Measurements from ENCODE around the gene AMDHD1. TPM values are rescaled to one million over a fixed set of nuclear protein-coding genes. Genes with fewer than 3 reads are reported as not detected.

The AMDHD1 gene
- total RNA-seq, 2 donors from 2014 or later, result 0.47 to 1.1 TPM

DNA sequence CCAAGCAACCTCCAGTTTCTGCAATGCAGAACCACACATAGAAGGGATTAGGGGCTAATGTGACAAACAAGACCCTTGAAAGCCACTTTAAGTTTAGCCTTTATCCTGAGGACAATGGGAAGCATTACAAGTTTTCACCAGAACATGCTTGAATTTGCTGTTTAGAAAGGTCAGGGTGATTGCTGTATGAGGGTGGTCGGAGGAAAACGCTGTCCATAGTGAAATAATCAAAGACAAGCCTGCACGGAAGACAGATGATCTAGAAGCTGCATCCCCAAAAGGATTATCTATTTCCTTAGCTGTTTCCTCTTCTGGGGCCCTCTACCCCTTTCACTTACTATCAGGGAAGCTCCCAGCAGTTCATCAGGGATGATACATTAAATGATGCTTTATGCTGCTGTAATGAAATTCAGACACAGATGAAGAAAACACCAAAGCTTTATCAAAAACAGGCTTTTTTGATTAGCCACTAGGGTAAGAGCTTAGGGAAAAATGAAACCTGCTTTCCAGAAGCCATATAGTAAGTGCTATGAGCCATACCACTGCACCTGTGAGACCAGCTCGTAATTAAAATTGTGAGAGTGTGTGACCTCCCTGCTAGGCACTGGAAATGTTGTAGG lies 46.5 kb downstream of the AMDHD1 start:
- ATAC-seq, result no peak
- peaks cover 4% of the 10 kb centered on the region for H3K36me3 Mint-ChIP-seq (ENCODE audit: low read depth)
- no peak overlapping the region for H3K4me3 Mint-ChIP-seq

DNA sequence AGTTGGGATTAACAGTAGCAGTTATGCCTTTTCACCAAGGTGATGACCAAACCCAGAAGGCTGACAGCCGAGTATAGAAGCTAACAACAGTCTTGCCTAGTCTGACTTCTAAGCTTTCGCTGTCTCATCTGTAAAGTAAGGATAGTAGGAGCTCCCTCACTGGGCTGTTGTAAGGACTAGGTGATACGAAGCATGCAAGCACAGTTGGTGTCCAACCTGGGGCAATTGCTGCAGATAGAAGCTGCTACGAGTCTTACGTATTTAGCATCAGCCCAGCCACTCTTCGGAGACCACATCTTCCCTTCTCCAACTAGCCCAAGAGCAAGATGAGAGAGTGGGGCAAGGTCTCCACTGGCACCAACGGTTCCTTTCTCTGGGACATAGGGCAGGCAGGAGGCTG lies 47.0 kb downstream of the AMDHD1 start:
- Mint-ChIP-seq H3K27ac (no peak overlapping the region), H3K27me3 (peaks cover 6% of the 10 kb centered on the region), H3K4me3 (no peak overlapping the region), H3K36me3 (ENCODE audit: low read depth) (peaks cover 4% of the 10 kb centered on the region), H3K4me1 (peaks cover 5% of the 10 kb centered on the region)
- H3K9me3 ChIP-seq (ENCODE audit: control insufficient read depth, low read length, poor library complexity, severe bottlenecking), result no peaks in the 10 kb centered on the region
- no peak for DNase-seq
- ATAC-seq, result no peak

More for the DNA sequence above, 46.5 kb downstream of the AMDHD1 start:
- Mint-ChIP-seq H3K27me3 (peaks cover 6% of the 10 kb centered on the region), H3K4me1 (peaks cover 5% of the 10 kb centered on the region), H3K27ac (no peak overlapping the region)
- H3K9me3 ChIP-seq (ENCODE audit: control insufficient read depth, low read length, poor library complexity, severe bottlenecking), result no peaks in the 10 kb centered on the region
- DNase-seq, result no peak

DNA sequence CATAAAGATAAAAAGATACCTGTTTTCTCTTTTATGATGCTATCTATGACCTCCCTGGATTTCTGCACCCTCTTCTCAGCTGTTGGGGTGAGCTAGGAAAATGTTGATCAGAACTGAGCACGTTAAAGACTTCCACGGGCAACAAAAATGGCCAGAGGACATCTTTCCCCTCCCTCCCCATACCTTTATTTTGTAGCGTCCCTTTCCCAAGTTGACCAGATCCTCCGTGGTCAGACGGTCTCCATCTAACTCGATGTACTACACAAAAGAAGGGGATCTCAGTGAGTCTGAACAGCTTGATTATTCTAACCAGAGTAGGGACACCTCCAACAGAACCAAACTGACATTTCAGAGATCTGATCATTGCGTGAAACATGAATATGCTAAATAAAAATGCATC lies 50.8 kb downstream of the AMDHD1 start:
- Mint-ChIP-seq H3K27ac (no peak overlapping the region), H3K4me1 (peaks cover 13% of the 10 kb centered on the region), H3K36me3 (ENCODE audit: low read depth) (peaks cover 4% of the 10 kb centered on the region), H3K27me3 (peaks cover 6% of the 10 kb centered on the region), H3K4me3 (no peak overlapping the region)
- no peaks in the 10 kb centered on the region for H3K9me3 ChIP-seq (ENCODE audit: control insufficient read depth, low read length, poor library complexity, severe bottlenecking)
- no peak for ATAC-seq
- DNase-seq, result no peak

DNA sequence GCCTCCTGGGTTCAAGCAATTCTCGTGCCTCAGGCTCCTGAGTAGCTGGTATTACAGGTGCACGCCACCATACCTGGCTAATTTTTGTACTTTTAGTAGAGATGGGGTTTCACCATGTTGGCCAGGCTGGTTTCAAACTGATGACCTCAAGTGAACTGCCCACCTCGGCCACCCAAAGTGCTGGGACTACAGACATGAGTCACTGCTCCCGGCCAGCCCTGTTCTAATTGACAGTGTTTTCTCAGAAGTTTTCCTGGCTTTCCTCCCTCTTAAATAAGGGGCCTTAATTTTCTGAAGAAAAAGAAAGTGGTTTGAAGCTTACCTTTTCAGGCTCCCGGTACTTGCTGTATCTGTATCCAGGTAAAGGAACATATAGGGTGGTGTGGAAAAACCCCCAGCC lies 51.3 kb downstream of the AMDHD1 start:
- DNase-seq (no peak), ATAC-seq (no peak)
- no peaks in the 10 kb centered on the region for H3K9me3 ChIP-seq (ENCODE audit: control insufficient read depth, low read length, poor library complexity, severe bottlenecking)
- no peak overlapping the region for H3K27ac Mint-ChIP-seq
- no peak overlapping the region for H3K4me3 Mint-ChIP-seq
- peaks cover 4% of the 10 kb centered on the region for H3K36me3 Mint-ChIP-seq (ENCODE audit: low read depth)
- peaks cover 6% of the 10 kb centered on the region for H3K27me3 Mint-ChIP-seq
- peaks cover 13% of the 10 kb centered on the region for H3K4me1 Mint-ChIP-seq

DNA sequence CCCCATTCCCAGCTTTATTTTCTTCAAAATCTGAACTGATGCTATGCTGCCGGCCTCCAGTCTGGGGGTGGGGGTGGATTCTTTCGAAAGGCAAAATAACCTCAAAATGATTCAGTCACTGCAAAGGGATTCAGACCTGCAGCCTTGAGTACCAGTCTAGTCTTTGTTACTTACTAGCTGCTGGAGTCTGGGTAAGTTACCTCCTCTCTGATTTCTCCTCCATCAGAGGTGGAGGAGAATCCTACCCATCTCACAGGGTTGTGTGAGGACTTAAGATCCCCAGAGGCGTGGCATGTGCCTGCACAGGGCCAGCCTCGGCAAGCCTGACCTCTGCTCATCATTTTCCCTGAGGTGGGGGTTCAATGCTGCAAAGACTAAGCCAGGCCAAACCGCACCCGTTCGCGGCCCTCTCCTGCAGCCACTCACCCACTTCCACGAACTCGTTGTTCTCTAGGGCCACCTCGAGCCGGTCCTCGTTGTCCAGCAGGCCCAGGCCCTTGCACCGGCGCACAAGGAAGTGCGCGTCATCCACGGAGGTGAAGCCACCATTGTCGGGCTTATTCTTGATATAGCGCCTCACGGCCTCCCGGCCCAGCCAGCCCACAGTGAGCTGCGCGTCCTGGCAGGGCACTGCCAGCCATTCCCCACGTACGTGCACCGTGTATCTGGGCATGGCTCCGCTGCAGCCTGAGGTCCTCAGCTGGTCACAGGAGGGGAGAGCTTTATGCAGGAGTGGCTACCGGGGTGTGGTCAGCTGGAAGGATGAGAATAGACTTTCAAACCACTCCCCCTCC lies 52.3 kb downstream of the AMDHD1 start:
- ATAC-seq (no peak), DNase-seq (no peak)
- Mint-ChIP-seq H3K27ac (no peak overlapping the region), H3K36me3 (ENCODE audit: low read depth) (peaks cover 6% of the 10 kb centered on the region), H3K27me3 (peaks cover 6% of the 10 kb centered on the region), H3K4me3 (no peak overlapping the region), H3K4me1 (peaks cover 13% of the 10 kb centered on the region)
- H3K9me3 ChIP-seq (ENCODE audit: control insufficient read depth, low read length, poor library complexity, severe bottlenecking), result no peaks in the 10 kb centered on the region

DNA sequence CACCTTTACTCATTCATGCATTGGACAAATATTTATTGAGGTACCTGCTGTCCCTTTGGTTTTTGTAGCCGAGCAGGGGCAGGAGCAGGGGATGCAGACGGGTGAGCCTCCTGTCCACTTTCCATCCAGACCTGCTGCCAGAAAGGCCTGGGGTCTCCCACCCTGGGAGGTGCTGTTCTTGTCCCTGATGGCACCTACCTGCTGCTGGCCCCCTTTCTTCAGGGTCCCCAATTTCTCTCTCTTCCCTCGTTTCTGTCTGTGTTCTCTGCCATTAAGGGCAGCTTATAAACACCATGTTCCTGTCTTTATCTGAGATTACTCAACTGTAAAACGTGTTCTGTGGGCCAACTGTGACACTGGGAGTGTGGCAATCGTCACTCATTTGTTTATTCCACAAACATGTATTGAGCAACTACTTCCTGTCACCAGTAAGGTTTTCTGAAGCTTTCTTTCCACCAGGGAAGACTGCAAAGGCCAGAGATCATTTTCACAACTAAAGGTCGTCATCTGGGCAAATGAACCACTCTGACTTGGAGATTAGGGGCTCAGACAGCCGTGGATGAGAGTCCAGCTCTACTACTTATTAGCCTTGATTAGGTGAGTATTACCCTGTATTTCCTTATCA lies 53.0 kb downstream of the AMDHD1 start, which contains the start of gene HAL:
TSS of gene HAL (minus strand) at position 311 of the 625 bp plus-strand sequence. CDS start 434 bp downstream, outside the sequence.
- H3K4me1 Mint-ChIP-seq, result peaks cover 13% of the 10 kb centered on the region
- peaks cover 10% of the 10 kb centered on the region for H3K36me3 Mint-ChIP-seq (ENCODE audit: low read depth)
- ATAC-seq (no peak), DNase-seq (no peak)
- no peak within 1 kb of the TSS for H3K27ac Mint-ChIP-seq
- H3K4me3 Mint-ChIP-seq, result no peak within 1 kb of the TSS
- H3K9me3 ChIP-seq (ENCODE audit: control insufficient read depth, low read length, poor library complexity, severe bottlenecking), result no peaks in the 10 kb centered on the region
- peaks cover 6% of the 10 kb centered on the region for H3K27me3 Mint-ChIP-seq

DNA sequence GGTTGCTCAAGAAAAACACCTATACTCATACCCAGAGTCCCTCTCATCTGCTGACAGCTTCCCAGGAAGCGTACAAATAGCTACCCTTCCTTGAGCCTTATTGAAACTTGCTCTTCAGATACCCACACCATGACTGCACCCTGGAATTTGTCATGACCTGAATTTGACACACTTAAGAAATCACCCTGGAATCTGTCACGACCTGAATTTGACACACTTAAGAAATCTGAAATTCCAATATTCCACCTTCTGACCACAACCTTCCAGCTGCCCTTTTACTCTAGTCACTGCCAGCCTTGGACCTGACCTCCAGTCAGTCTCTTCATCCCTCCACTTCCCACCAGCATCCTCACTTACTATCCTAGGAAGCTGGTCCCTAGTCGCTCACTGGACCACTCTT lies 54.1 kb downstream of the AMDHD1 start:
- Mint-ChIP-seq H3K4me3 (no peak overlapping the region), H3K27ac (no peak overlapping the region), H3K4me1 (peaks cover 13% of the 10 kb centered on the region), H3K36me3 (ENCODE audit: low read depth) (peaks cover 11% of the 10 kb centered on the region), H3K27me3 (peaks cover 6% of the 10 kb centered on the region)
- no peak for ATAC-seq
- H3K9me3 ChIP-seq (ENCODE audit: control insufficient read depth, low read length, poor library complexity, severe bottlenecking), result no peaks in the 10 kb centered on the region
- DNase-seq, result no peak

DNA sequence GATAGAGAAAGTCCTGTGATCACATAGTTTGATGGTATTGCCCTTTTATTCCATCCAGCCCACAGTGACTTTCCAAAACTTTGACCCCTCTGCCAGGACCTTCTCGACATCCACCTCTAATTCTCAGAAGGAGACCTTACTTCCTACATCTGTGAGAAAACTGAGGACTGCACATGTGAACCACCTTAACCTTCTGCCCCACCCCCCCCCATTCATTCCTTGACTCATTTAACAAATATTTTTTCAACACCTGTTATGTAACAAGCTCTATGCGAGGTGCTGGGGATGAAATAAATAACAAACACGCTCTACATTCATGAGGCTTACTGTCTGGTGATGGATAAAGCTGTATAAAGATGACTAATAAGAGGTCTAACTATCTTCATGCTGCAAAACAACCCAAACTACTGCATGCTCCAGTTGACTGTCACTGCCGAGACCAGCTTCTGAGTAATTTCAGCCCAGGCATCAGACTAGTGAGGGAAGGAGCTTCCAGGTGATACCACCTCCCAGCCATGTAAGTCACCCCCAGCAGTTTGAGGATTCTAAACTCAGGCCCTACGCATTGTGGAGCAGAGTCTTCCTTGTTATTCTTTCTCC lies 54.9 kb downstream of the AMDHD1 start:
- no peaks in the 10 kb centered on the region for H3K9me3 ChIP-seq (ENCODE audit: control insufficient read depth, low read length, poor library complexity, severe bottlenecking)
- ATAC-seq (no peak), DNase-seq (no peak)
- Mint-ChIP-seq H3K36me3 (ENCODE audit: low read depth) (peaks cover 11% of the 10 kb centered on the region), H3K4me3 (no peak overlapping the region), H3K4me1 (peaks cover 10% of the 10 kb centered on the region), H3K27me3 (peaks cover 4% of the 10 kb centered on the region), H3K27ac (peak overlapping the region; percentile 90)

DNA sequence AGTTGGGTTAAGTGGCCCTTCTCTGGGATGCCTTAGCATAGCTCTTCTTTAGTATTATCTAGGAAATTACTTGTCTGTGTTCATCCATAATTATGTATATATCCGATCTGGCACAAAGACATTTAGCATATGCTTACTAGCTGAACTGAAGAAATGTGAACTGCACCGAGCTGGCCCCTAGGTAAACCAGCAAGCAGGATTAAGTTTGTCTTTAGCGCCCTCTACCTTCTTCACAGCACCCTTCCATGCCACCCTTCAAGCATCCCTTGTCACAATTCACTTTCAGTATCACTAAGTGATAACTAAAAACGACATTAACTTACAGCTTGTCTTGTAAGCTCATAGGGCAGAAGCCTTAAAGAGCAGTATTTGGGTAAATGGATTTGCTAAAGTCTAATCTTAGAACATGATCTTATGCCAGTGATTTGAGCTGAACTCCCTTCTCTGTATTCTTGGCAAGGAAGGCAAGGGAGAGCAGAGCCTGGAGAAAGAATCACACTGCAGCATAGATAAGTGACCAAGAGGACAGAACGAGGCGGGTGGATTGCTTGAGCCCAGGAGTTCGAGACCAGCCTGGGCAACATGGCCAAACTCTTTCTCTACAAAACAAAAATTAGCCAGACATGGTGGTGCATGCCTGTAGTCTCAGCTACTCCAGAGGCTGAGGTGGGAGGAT lies 55.6 kb downstream of the AMDHD1 start:
- no peaks in the 10 kb centered on the region for H3K9me3 ChIP-seq (ENCODE audit: control insufficient read depth, low read length, poor library complexity, severe bottlenecking)
- DNase-seq, result peak in 1 of 3 donors; percentile 11
- Mint-ChIP-seq H3K4me3 (no peak overlapping the region), H3K27me3 (no peaks in the 10 kb centered on the region), H3K27ac (peak overlapping the region; percentile 90), H3K4me1 (peaks cover 10% of the 10 kb centered on the region), H3K36me3 (ENCODE audit: low read depth) (peaks cover 10% of the 10 kb centered on the region)
- ATAC-seq, result peak; percentile 99

DNA sequence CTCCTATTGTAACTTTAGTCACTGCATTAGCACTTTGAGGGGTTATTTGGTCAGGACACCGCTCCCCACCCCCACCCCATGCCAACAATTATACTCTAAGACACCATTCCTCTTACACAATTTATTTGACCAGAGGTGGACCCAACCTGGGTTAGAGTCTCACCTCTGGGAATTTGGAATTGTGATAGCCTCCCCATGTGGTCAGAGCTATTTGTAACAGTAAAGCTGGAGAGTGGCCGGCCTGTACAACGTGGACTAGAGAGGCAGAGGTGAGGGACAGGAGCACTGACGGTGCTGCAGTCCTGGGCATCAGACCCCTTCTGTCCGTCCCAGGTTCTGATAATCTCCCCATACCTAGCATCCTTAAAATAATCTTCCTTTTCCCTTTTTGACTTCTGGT lies 56.4 kb downstream of the AMDHD1 start:
- peaks cover 10% of the 10 kb centered on the region for H3K36me3 Mint-ChIP-seq (ENCODE audit: low read depth)
- H3K4me3 Mint-ChIP-seq, result no peak overlapping the region
- no peak for DNase-seq
- no peak for ATAC-seq
- peaks cover 10% of the 10 kb centered on the region for H3K4me1 Mint-ChIP-seq
- H3K27me3 Mint-ChIP-seq, result no peaks in the 10 kb centered on the region
- H3K9me3 ChIP-seq (ENCODE audit: control insufficient read depth, low read length, poor library complexity, severe bottlenecking), result no peaks in the 10 kb centered on the region
- peak overlapping the region; percentile 41 for H3K27ac Mint-ChIP-seq

DNA sequence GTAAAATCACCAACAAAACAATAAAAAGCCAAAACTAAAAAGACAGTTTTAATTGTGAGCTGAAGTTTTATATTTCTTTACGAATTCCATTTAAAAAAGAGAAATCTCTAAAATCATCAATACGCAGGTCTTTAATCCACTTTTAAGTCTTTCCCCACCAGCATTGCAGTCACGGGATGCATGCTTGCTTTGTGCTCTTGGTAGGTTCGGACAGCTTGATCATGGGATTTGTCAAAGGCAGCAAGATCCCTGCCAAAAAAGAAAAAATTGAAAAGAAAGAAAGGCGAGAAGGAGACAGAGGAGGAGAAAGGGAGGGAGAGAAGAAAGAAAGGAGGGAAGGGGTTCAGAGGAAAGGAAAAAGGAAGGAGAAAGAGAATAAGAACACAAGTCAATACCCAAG lies 57.7 kb downstream of the AMDHD1 start:
- Mint-ChIP-seq H3K27ac (no peak overlapping the region), H3K27me3 (no peaks in the 10 kb centered on the region), H3K4me1 (peaks cover 10% of the 10 kb centered on the region), H3K4me3 (no peak overlapping the region), H3K36me3 (ENCODE audit: low read depth) (peaks cover 17% of the 10 kb centered on the region)
- no peak for DNase-seq
- no peaks in the 10 kb centered on the region for H3K9me3 ChIP-seq (ENCODE audit: control insufficient read depth, low read length, poor library complexity, severe bottlenecking)
- ATAC-seq, result no peak

DNA sequence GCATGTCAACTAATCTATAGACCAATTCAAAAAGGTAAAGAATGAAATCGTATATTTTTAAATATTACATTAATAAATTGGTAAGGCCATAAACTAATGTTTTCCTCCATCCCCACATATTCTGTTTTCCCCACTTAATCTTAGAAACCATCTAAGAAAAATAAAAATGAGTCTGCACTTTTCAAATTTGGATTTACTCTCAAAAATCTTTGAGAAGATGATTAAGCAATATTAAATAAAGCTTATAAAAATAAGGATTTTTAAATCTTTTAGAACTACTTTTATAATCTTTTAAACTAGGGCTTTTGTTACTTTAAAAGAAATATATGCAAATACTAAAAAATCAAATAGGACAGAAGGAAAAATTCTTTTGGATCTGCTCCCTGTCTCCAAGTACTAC lies 63.6 kb downstream of the AMDHD1 start:
- Mint-ChIP-seq H3K27ac (no peak overlapping the region), H3K36me3 (ENCODE audit: low read depth) (peaks cover 18% of the 10 kb centered on the region), H3K27me3 (no peaks in the 10 kb centered on the region), H3K4me1 (no peaks in the 10 kb centered on the region), H3K4me3 (no peak overlapping the region)
- no peaks in the 10 kb centered on the region for H3K9me3 ChIP-seq (ENCODE audit: control insufficient read depth, low read length, poor library complexity, severe bottlenecking)
- ATAC-seq (no peak), DNase-seq (no peak)

DNA sequence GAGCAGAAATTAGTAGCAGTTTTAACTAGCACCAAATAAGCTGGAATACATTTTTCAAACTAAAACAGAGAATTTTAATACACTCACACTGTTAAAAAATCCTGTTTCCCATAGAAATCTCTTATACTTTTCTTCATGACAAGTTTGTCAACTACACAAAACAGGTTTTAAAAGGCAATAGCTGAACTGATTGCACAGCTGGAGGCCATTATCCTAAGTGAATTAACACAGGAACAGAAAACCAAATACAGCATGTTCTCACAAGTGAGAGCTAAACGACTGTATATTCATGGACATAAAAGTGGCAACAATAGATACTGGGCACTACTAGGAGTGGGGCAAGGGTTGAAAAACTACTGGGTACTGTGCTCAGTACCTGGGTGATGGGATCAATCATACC lies 64.6 kb downstream of the AMDHD1 start:
- no peaks in the 10 kb centered on the region for H3K4me1 Mint-ChIP-seq
- DNase-seq (no peak), ATAC-seq (no peak)
- no peak overlapping the region for H3K27ac Mint-ChIP-seq
- H3K9me3 ChIP-seq (ENCODE audit: control insufficient read depth, low read length, poor library complexity, severe bottlenecking), result no peaks in the 10 kb centered on the region
- H3K27me3 Mint-ChIP-seq, result no peaks in the 10 kb centered on the region
- no peak overlapping the region for H3K4me3 Mint-ChIP-seq
- H3K36me3 Mint-ChIP-seq (ENCODE audit: low read depth), result peaks cover 15% of the 10 kb centered on the region

Measured in T-helper 17 cell (primary cell).